HepG2 (cell line): ENCODE measurements around the gene ERCC5. TPM values are rescaled to one million over a fixed set of nuclear protein-coding genes. Genes with fewer than 3 reads are reported as not detected.
A peak's percentile ranks its signal among the peaks of the same experiment; 100 is the strongest.

Experiments
- CCAR2 ChIP-seq: fragments of 200-400 bp; formaldehyde crosslinking; optimal IDR thresholded peaks from 2 replicates; pipeline ENCODE3; 2018; ENCODE audit warnings: low read depth, mild to moderate bottlenecking, low read length, moderate library complexity
- GFI1 ChIP-seq: sonication (generic); formaldehyde crosslinking; IDR thresholded peaks from 2 replicates; pipeline ENCODE4 v1.5.0; 2020; ENCODE audit warnings: missing genetic modification reagents, mild to moderate bottlenecking, borderline replicate concordance
- HMG20A ChIP-seq: IDR thresholded peaks from 2 replicates; pipeline ENCODE4 v1.6.1; 2016; ENCODE audit warnings: borderline replicate concordance
- KLF9 ChIP-seq: IDR thresholded peaks from 2 replicates; pipeline ENCODE4 v1.6.1; 2016; ENCODE audit warnings: low read depth
- NCOR1 ChIP-seq: fragments of 200-600 bp; sonication (generic); IDR thresholded peaks from 2 replicates; pipeline ENCODE4 v1.7.0; 2017; ENCODE audit warnings: antibody characterized with exemption, low read length, borderline replicate concordance
- NR2F1 ChIP-seq, 2 experiments: fragments of 450-650 bp in 1 of 2; formaldehyde crosslinking in 1 of 2; IDR thresholded peaks; 2 replicates each; pipeline versions ENCODE4 v1.5.0 to v1.6.1; 2016 to 2020; ENCODE audit warnings: mild to moderate bottlenecking in 1 of 2, missing compliant biosample characterization in 1 of 2, missing genetic modification reagents in 1 of 2, moderate library complexity in 1 of 2
- NRL ChIP-seq: sonication (generic); formaldehyde crosslinking; IDR thresholded peaks from 2 replicates; pipeline ENCODE4 v1.5.0; 2020; ENCODE audit warnings: missing genetic modification reagents, mild to moderate bottlenecking, moderate library complexity, borderline replicate concordance
- SALL2 ChIP-seq: sonication (generic); formaldehyde crosslinking; IDR thresholded peaks from 2 replicates; pipeline ENCODE4 v1.8.1; 2023; ENCODE audit warnings: mild to moderate bottlenecking, missing genetic modification reagents, inconsistent platforms
- SIX1 ChIP-seq: sonication (generic); formaldehyde crosslinking; IDR thresholded peaks from 2 replicates; pipeline ENCODE4 v1.4.0; 2020; ENCODE audit warnings: missing genetic modification reagents, borderline replicate concordance
- SOX5 ChIP-seq: IDR thresholded peaks from 2 replicates; pipeline ENCODE4 v1.6.1; 2016; ENCODE audit warnings: borderline replicate concordance
- XBP1 ChIP-seq: sonication (generic); formaldehyde crosslinking; IDR thresholded peaks from 2 replicates; pipeline ENCODE4 v1.5.0; 2020; ENCODE audit warnings: missing genetic modification reagents
- ZBTB7A ChIP-seq: sonication (generic); formaldehyde crosslinking; IDR thresholded peaks from 2 replicates; pipeline ENCODE4 v1.8.0; 2022; ENCODE audit warnings: mild to moderate bottlenecking, missing genetic modification reagents
- ZEB1 ChIP-seq: IDR thresholded peaks from 2 replicates; pipeline ENCODE4 v1.6.1; 2012; ENCODE audit warnings: mild to moderate bottlenecking, low read depth, inconsistent platforms; ENCODE audit not compliant: insufficient replicate concordance
- ZFX ChIP-seq: sonication (generic); formaldehyde crosslinking; IDR thresholded peaks from 2 replicates; pipeline ENCODE4 v1.4.0; 2020; ENCODE audit warnings: mild to moderate bottlenecking, low read depth, missing genetic modification reagents, moderate library complexity
- ZNF563 ChIP-seq: sonication (generic); formaldehyde crosslinking; IDR thresholded peaks from 2 replicates; pipeline ENCODE4 v1.8.0; 2022; ENCODE audit warnings: mild to moderate bottlenecking, moderate library complexity, missing genetic modification reagents
- ZNF678 ChIP-seq: sonication (generic); formaldehyde crosslinking; IDR thresholded peaks from 2 replicates; pipeline ENCODE4 v1.4.0; 2020; ENCODE audit warnings: mild to moderate bottlenecking, missing genetic modification reagents
- ZNF709 ChIP-seq: sonication (generic); formaldehyde crosslinking; IDR thresholded peaks from 2 replicates; pipeline ENCODE4 v1.5.0; 2020; ENCODE audit warnings: mild to moderate bottlenecking, missing genetic modification reagents
- polyA plus RNA-seq, 8 experiments: library from polyadenylated mRNA; depleted of rRNA in 3 of 8; stranded (reverse) in 7 of 8; unstranded in 1 of 8; fragments of >200 nt; fragmentation: Illumina TruSeq in 4 of 8; extraction: Trizol in 4 of 8; gene quantifications; 2 replicates each; pipeline versions ENCODE4 v1.2.1 to v1.2.3, GENCODE V29; 2011 to 2016; ENCODE audit warnings: low read depth in 4 of 8, missing spikeins in 1 of 8, mixed read lengths in 1 of 8; ENCODE audit not compliant: insufficient read depth in 1 of 8
- total RNA-seq, 5 experiments: library from RNA; depleted of rRNA; stranded (reverse); fragments of >200 nt; fragmentation: Illumina TruSeq; extraction: Trizol; gene quantifications; 2 replicates each; pipeline ENCODE4 v1.2.3, GENCODE V29; 2016; ENCODE audit warnings: low read depth in 1 of 5
- TF ChIP-seq, protein P1 (sequence below): sonication (generic); formaldehyde crosslinking; IDR thresholded peaks from 2 replicates; pipeline ENCODE4 v1.5.1; 2020; ENCODE audit warnings: missing genetic modification reagents, mild to moderate bottlenecking, borderline replicate concordance
- TF ChIP-seq, protein P2 (sequence below): sonication (generic); formaldehyde crosslinking; IDR thresholded peaks from 2 replicates; pipeline ENCODE4 v1.5.0; 2020; ENCODE audit warnings: missing genetic modification reagents
- TF ChIP-seq, protein P3 (sequence below): sonication (generic); formaldehyde crosslinking; IDR thresholded peaks from 2 replicates; pipeline ENCODE4 v1.4.0; 2020; ENCODE audit warnings: mild to moderate bottlenecking, missing genetic modification reagents, borderline replicate concordance
- TF ChIP-seq, protein P4 (sequence below): sonication (generic); formaldehyde crosslinking; IDR thresholded peaks from 2 replicates; pipeline ENCODE4 v1.4.0; 2020; ENCODE audit warnings: mild to moderate bottlenecking, missing genetic modification reagents

Gene ERCC5
- total and polyA plus RNA-seq, 2 of the 13 experiments (the other 11 are each of a cell fraction or from before 2014, with no cell fraction given): 12.9 to 35.5 TPM

DNA sequence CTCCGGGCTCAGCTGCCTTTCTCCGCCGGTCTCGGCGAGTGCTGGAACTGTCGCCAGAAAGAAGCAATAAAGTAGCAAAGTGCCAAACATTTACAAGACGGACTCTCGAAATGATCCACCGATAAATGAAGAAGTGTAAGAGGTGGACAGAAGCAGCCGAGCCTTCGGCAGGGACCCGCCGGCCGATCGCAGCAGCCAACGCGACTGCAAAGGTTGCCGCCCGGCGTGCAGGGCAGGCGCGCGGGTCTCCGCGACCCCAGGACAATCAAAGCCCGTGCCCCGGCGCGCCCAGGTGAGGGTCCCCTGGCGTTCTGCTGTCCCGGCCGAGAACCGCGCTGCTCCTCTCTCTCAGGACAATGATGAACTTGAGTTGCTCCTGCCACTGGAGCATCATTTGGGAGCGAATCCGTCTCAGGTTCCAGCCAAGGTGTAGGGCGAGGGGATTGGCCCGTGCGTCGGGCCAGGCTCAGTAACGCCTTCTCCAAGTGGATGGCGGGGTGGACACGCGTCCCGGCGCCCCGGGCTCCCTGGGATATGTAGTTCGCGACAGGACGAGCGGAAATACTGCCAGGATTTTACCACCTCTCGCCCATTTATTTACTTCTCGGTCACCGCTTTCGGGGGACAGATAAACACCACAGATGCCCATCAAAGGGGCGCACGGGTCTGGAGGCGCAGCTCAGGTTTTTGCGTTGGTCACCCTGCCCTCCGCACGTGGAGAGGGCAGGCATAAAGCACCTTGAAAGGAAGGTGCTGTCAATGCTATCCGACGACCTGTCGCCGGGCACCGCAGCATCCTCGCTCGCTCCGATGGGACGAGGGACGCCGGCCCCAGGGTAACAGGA, 47.0 kb upstream of the ERCC5 start, which contains the start of the genes BIVM and POGLUT2 (continued):
- TF ChIP-seq SALL2 (CRISPR knock-in tag) (no peak), ZFX (CRISPR knock-in tag) (peak; percentile 33; the same call in 1 of the 2 replicates), NCOR1 (no peak), ZNF563 (CRISPR knock-in tag) (no peak), ZNF709 (CRISPR knock-in tag) (no peak), HMG20A (no peak), NR2F1 (CRISPR knock-in tag; IDR thresholded peaks at IDR 0.05) (no peak), ZEB1 (peak; percentile 69), SOX5 (CRISPR knock-in tag) (no peak), SIX1 (CRISPR knock-in tag) (peak; percentile 70; the same call in 1 of the 2 replicates), NRL (CRISPR knock-in tag) (peak; percentile 72), XBP1 (no peak), CCAR2 (no peak), KLF9 (no peak), GFI1 (CRISPR knock-in tag) (no peak), ZNF678 (CRISPR knock-in tag) (peak; percentile 79), ZBTB7A (CRISPR knock-in tag) (0 out of 2 replicates have a peak, but pooled peaks have one; percentile 47)
- TF ChIP-seq, protein P1, sequence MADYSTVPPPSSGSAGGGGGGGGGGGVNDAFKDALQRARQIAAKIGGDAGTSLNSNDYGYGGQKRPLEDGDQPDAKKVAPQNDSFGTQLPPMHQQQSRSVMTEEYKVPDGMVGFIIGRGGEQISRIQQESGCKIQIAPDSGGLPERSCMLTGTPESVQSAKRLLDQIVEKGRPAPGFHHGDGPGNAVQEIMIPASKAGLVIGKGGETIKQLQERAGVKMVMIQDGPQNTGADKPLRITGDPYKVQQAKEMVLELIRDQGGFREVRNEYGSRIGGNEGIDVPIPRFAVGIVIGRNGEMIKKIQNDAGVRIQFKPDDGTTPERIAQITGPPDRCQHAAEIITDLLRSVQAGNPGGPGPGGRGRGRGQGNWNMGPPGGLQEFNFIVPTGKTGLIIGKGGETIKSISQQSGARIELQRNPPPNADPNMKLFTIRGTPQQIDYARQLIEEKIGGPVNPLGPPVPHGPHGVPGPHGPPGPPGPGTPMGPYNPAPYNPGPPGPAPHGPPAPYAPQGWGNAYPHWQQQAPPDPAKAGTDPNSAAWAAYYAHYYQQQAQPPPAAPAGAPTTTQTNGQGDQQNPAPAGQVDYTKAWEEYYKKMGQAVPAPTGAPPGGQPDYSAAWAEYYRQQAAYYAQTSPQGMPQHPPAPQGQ: no peak
- TF ChIP-seq, protein P2, sequence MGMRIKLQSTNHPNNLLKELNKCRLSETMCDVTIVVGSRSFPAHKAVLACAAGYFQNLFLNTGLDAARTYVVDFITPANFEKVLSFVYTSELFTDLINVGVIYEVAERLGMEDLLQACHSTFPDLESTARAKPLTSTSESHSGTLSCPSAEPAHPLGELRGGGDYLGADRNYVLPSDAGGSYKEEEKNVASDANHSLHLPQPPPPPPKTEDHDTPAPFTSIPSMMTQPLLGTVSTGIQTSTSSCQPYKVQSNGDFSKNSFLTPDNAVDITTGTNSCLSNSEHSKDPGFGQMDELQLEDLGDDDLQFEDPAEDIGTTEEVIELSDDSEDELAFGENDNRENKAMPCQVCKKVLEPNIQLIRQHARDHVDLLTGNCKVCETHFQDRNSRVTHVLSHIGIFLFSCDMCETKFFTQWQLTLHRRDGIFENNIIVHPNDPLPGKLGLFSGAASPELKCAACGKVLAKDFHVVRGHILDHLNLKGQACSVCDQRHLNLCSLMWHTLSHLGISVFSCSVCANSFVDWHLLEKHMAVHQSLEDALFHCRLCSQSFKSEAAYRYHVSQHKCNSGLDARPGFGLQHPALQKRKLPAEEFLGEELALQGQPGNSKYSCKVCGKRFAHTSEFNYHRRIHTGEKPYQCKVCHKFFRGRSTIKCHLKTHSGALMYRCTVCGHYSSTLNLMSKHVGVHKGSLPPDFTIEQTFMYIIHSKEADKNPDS (CRISPR knock-in tag): 0 out of 2 replicates have a peak, but pooled peaks have one; percentile 42
- TF ChIP-seq, protein P3, sequence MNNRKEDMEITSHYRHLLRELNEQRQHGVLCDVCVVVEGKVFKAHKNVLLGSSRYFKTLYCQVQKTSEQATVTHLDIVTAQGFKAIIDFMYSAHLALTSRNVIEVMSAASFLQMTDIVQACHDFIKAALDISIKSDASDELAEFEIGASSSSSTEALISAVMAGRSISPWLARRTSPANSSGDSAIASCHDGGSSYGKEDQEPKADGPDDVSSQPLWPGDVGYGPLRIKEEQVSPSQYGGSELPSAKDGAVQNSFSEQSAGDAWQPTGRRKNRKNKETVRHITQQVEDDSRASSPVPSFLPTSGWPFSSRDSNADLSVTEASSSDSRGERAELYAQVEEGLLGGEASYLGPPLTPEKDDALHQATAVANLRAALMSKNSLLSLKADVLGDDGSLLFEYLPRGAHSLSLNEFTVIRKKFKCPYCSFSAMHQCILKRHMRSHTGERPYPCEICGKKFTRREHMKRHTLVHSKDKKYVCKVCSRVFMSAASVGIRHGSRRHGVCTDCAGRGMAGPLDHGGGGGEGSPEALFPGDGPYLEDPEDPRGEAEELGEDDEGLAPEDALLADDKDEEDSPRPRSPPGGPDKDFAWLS (CRISPR knock-in tag): no peak
- TF ChIP-seq, protein P4, sequence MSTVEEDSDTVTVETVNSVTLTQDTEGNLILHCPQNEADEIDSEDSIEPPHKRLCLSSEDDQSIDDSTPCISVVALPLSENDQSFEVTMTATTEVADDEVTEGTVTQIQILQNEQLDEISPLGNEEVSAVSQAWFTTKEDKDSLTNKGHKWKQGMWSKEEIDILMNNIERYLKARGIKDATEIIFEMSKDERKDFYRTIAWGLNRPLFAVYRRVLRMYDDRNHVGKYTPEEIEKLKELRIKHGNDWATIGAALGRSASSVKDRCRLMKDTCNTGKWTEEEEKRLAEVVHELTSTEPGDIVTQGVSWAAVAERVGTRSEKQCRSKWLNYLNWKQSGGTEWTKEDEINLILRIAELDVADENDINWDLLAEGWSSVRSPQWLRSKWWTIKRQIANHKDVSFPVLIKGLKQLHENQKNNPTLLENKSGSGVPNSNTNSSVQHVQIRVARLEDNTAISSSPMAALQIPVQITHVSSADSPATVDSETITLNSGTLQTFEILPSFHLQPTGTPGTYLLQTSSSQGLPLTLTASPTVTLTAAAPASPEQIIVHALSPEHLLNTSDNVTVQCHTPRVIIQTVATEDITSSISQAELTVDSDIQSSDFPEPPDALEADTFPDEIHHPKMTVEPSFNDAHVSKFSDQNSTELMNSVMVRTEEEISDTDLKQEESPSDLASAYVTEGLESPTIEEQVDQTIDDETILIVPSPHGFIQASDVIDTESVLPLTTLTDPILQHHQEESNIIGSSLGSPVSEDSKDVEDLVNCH (CRISPR knock-in tag): no peak
